ENCODE results near the gene TNFAIP8L1. TPM values are rescaled to one million over a fixed set of nuclear protein-coding genes. Genes with fewer than 3 reads are reported as not detected.

The TNFAIP8L1 gene
- total RNA-seq, 4 donors from 2014 or later: 7.3 to 8.8 (median 8.4) TPM

GRCh38 chr19:4657835-4658234 is 18.5 kb downstream of the TNFAIP8L1 start:
- Histone ChIP-seq H3K27ac (peak overlapping the region in 1 of 4 donors; percentile 38), H3K9me3 (peaks cover 0 to 15% (median 0%) of the 10 kb centered on the region in 4 donors), H3K4me3 (no peak overlapping the region), H3K4me1 (peaks cover 0 to 6% (median 0%) of the 10 kb centered on the region in 4 donors), H3K27me3 (no peaks in the 10 kb centered on the region), H3K36me3 (peaks cover 0 to 91% (median 16%) of the 10 kb centered on the region in 3 donors)
- WGBS, 2 donors: 81 to 98% methylated on average over 6 to 8 of the region's 8 CpGs
- no peak for DNase-seq (ENCODE audit: low spot score in 2 of 2)
- no peak for TF ChIP-seq CTCF (IDR thresholded peaks at IDR 0.05)
- TF ChIP-seq EP300 (IDR thresholded peaks at IDR 0.05): no peak
- TF ChIP-seq POLR2A (IDR thresholded peaks at IDR 0.05): no peak

GRCh38 chr19:4660181-4660791 is 21.0 kb downstream of the TNFAIP8L1 start:
- no peak for DNase-seq (ENCODE audit: low spot score in 2 of 2)
- H3K4me1 ChIP-seq: peaks cover 0 to 6% (median 0%) of the 10 kb centered on the region in 4 donors
- no peak overlapping the region for H3K4me3 ChIP-seq
- H3K9me3 ChIP-seq: peaks cover 0 to 15% (median 0%) of the 10 kb centered on the region in 4 donors
- 88 to 90% methylated on average over 14 to 15 of the region's 15 CpGs for WGBS, 2 donors
- TF ChIP-seq CTCF (IDR thresholded peaks at IDR 0.05) (peak in 1 of 5 experiments; percentile 12), POLR2A (IDR thresholded peaks at IDR 0.05) (no peak)
- H3K36me3 ChIP-seq: peaks cover 3 to 97% (median 23%) of the 10 kb centered on the region in 3 donors
- no peaks in the 10 kb centered on the region for H3K27me3 ChIP-seq
- H3K27ac ChIP-seq: no peak overlapping the region

GRCh38 chr19:4660993-4661392 is 21.7 kb downstream of the TNFAIP8L1 start:
- 75 to 85% methylated on average over 4 of the region's 4 CpGs for WGBS, 2 donors
- no peak for DNase-seq (ENCODE audit: low spot score in 2 of 2)
- Histone ChIP-seq H3K4me3 (no peak overlapping the region), H3K4me1 (peaks cover 0 to 6% (median 0%) of the 10 kb centered on the region in 4 donors), H3K27ac (peak overlapping the region in 1 of 4 donors; percentile 8), H3K36me3 (peaks cover 3 to 96% (median 23%) of the 10 kb centered on the region in 3 donors), H3K9me3 (peaks cover 0 to 15% (median 0%) of the 10 kb centered on the region in 4 donors), H3K27me3 (no peaks in the 10 kb centered on the region)
- TF ChIP-seq CTCF (IDR thresholded peaks at IDR 0.05) (no peak), POLR2A (IDR thresholded peaks at IDR 0.05) (no peak), EP300 (IDR thresholded peaks at IDR 0.05) (no peak)

- peaks cover 3 to 95% (median 23%) of the 10 kb centered on the region in 3 donors for H3K36me3 ChIP-seq
- no peak for DNase-seq (ENCODE audit: low spot score in 2 of 2)
- no peaks in the 10 kb centered on the region for H3K27me3 ChIP-seq
- H3K9me3 ChIP-seq: peaks cover 0 to 15% (median 0%) of the 10 kb centered on the region in 4 donors
- no peak overlapping the region for H3K4me3 ChIP-seq
- H3K27ac ChIP-seq: peak overlapping the region in 1 of 4 donors; percentile 10
- H3K4me1 ChIP-seq: peaks cover 0 to 12% (median 0%) of the 10 kb centered on the region in 4 donors
- TF ChIP-seq CTCF (IDR thresholded peaks at IDR 0.05): no peak
- no peak for TF ChIP-seq EP300 (IDR thresholded peaks at IDR 0.05)
- TF ChIP-seq POLR2A (IDR thresholded peaks at IDR 0.05): no peak
- 85 to 87% methylated on average over 17 to 20 of the region's 20 CpGs for WGBS, 2 donors
Observed at GRCh38 chr19:4662020-4662695, 22.8 kb downstream of the TNFAIP8L1 start.

GRCh38 chr19:4662812-4663211 is 23.5 kb downstream of the TNFAIP8L1 start:
- no peak for TF ChIP-seq CTCF (IDR thresholded peaks at IDR 0.05)
- no peak for TF ChIP-seq EP300 (IDR thresholded peaks at IDR 0.05)
- TF ChIP-seq POLR2A (IDR thresholded peaks at IDR 0.05): no peak
- Histone ChIP-seq H3K27me3 (no peaks in the 10 kb centered on the region), H3K9me3 (peaks cover 0 to 14% (median 0%) of the 10 kb centered on the region in 4 donors), H3K27ac (no peak overlapping the region), H3K36me3 (peaks cover 3 to 95% (median 20%) of the 10 kb centered on the region in 3 donors), H3K4me1 (peaks cover 0 to 12% (median 0%) of the 10 kb centered on the region in 4 donors), H3K4me3 (no peak overlapping the region)
- 82 to 89% methylated on average over 6 of the region's 6 CpGs for WGBS, 2 donors
- no peak for DNase-seq (ENCODE audit: low spot score in 2 of 2)

Measured in tibial nerve (tissue), 4 donors.